SK-N-SH treated with all-trans-retinoic acid at 6 μM for 48 hours (cell line): ENCODE data around the gene LLGL2.

Source experiments
- ATAC-seq: fragments of 200-7000 bp; cut with Tn5 transposase; 3 replicates; pipeline ENCODE4 v1.9.1; 2020; ENCODE audit warnings: mild to moderate bottlenecking, moderate library complexity
- ARNTL ChIP-seq: fragments of 450-650 bp; formaldehyde crosslinking; IDR thresholded peaks from 2 replicates; pipeline ENCODE4 v1.5.0; 2020; ENCODE audit warnings: low read depth, mild to moderate bottlenecking, moderate library complexity, borderline replicate concordance
- BACH2 ChIP-seq: fragments of 250-450 bp; sonication (Bioruptor Pico); IDR thresholded peaks from 2 replicates; pipeline ENCODE4 v1.9.0; 2021; ENCODE audit warnings: mild to moderate bottlenecking, borderline replicate concordance
- ESRRG ChIP-seq: fragments of 250-450 bp; sonication (Bioruptor Pico); IDR thresholded peaks from 2 replicates; pipeline ENCODE4 v1.6.1; 2021; ENCODE audit warnings: mild to moderate bottlenecking
- GLIS3 ChIP-seq: fragments of 250-450 bp; sonication (Bioruptor Pico); IDR thresholded peaks from 2 replicates; pipeline ENCODE4 v1.5.0; 2020; ENCODE audit warnings: mild to moderate bottlenecking, moderate library complexity
- OSR1 ChIP-seq: fragments of 250-450 bp; sonication (Bioruptor Pico); IDR thresholded peaks from 2 replicates; pipeline ENCODE4 v1.8.0; 2022; ENCODE audit warnings: moderate library complexity, mild to moderate bottlenecking, inconsistent platforms
- PPARA ChIP-seq: fragments of 250-450 bp; sonication (Bioruptor Pico); IDR thresholded peaks from 2 replicates; pipeline ENCODE4 v1.5.0; 2020; ENCODE audit warnings: mild to moderate bottlenecking, borderline replicate concordance
- RARB ChIP-seq: fragments of 250-450 bp; sonication (Bioruptor Pico); IDR thresholded peaks from 2 replicates; pipeline ENCODE4 v1.8.0; 2021; ENCODE audit warnings: mild to moderate bottlenecking, moderate library complexity
- SNAI2 ChIP-seq: fragments of 250-450 bp; sonication (Bioruptor Pico); IDR thresholded peaks from 2 replicates; pipeline ENCODE4 v1.5.0; 2020; ENCODE audit warnings: mild to moderate bottlenecking, moderate library complexity
- TCF4 ChIP-seq: fragments of 250-450 bp; sonication (Bioruptor Pico); IDR thresholded peaks from 2 replicates; pipeline ENCODE4 v1.8.0; 2021; ENCODE audit warnings: mild to moderate bottlenecking, moderate library complexity, borderline replicate concordance
- TOX ChIP-seq: fragments of 250-450 bp; sonication (Bioruptor Pico); IDR thresholded peaks from 2 replicates; pipeline ENCODE4 v1.8.0; 2021; ENCODE audit warnings: mild to moderate bottlenecking, moderate library complexity, borderline replicate concordance
- ZFP30 ChIP-seq: fragments of 450-650 bp; formaldehyde crosslinking; IDR thresholded peaks from 2 replicates; pipeline ENCODE4 v1.5.0; 2022; ENCODE audit warnings: mild to moderate bottlenecking, moderate library complexity
- TF ChIP-seq, protein P1 (sequence below): fragments of 250-450 bp; sonication (Bioruptor Pico); IDR thresholded peaks from 2 replicates; pipeline ENCODE4 v1.8.0; 2020; ENCODE audit warnings: mild to moderate bottlenecking, moderate library complexity, borderline replicate concordance
- TF ChIP-seq, protein P2 (sequence below): fragments of 250-450 bp; sonication (Bioruptor Pico); IDR thresholded peaks from 2 replicates; pipeline ENCODE4 v1.8.0; 2021; ENCODE audit warnings: low read depth, mild to moderate bottlenecking, moderate library complexity, borderline replicate concordance
- TF ChIP-seq, protein P3 (sequence below): fragments of 250-450 bp; sonication (Bioruptor Pico); IDR thresholded peaks from 2 replicates; pipeline ENCODE4 v1.5.1; 2020; ENCODE audit warnings: low read depth, mild to moderate bottlenecking, moderate library complexity
- TF ChIP-seq, protein P4 (sequence below): fragments of 250-450 bp; sonication (Bioruptor Pico); IDR thresholded peaks from 2 replicates; pipeline ENCODE4 v1.5.0; 2020; ENCODE audit warnings: mild to moderate bottlenecking, moderate library complexity

The LLGL2 gene

DNA sequence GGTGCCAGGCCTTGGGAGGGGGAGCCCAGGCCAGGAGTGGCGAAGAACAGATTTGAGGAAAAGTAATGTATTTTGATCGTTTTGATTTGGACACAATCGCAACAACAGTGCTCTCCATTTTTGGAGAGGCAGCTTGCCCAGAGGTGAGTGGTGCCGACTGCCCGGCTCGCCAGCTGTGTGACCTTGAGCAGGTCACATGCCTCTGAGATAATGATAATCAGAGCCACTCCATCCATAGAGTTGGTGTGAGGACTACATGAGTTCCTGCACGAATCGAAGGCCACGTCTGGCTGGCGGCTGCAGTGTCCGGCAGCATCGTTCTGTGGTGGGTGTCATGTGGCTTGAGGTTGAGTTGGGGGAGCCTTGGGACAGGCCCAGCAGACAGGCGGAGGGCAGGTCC, 20.7 kb downstream of the LLGL2 start (continued):
- no peak for TF ChIP-seq ZFP30 (CRISPR knock-in tag)
- TF ChIP-seq, protein P1, sequence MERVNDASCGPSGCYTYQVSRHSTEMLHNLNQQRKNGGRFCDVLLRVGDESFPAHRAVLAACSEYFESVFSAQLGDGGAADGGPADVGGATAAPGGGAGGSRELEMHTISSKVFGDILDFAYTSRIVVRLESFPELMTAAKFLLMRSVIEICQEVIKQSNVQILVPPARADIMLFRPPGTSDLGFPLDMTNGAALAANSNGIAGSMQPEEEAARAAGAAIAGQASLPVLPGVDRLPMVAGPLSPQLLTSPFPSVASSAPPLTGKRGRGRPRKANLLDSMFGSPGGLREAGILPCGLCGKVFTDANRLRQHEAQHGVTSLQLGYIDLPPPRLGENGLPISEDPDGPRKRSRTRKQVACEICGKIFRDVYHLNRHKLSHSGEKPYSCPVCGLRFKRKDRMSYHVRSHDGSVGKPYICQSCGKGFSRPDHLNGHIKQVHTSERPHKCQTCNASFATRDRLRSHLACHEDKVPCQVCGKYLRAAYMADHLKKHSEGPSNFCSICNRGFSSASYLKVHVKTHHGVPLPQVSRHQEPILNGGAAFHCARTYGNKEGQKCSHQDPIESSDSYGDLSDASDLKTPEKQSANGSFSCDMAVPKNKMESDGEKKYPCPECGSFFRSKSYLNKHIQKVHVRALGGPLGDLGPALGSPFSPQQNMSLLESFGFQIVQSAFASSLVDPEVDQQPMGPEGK (CRISPR knock-in tag) = no peak
- TF ChIP-seq ARNTL (CRISPR knock-in tag) = no peak
- TF ChIP-seq GLIS3 = no peak
- no peak for TF ChIP-seq TOX
- no peak for TF ChIP-seq PPARA
- TF ChIP-seq SNAI2 = no peak
- TF ChIP-seq RARB (CRISPR knock-in tag) = no peak
- no peak for TF ChIP-seq ESRRG
- TF ChIP-seq OSR1 (CRISPR knock-in tag) = no peak

DNA sequence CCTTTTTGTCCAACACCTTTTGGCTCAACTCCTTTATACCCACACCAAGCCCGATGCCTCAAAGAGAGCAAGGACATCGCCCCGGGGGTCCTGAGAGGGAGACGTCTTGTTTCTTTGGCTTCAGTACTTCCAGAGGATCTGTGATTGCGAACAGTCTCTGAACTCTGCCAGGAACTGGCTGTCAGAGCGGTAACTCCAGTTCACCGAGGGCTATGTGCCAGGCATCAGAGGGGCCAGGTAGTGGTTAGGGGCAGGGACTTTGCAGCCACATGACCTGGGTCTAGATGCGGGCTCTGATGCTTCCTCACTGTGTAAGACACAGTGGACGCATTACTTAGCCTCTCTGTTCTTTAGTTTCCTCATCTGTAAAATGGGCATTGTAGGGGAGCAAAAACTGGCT, 21.6 kb downstream of the LLGL2 start:
- TF ChIP-seq, protein P2, sequence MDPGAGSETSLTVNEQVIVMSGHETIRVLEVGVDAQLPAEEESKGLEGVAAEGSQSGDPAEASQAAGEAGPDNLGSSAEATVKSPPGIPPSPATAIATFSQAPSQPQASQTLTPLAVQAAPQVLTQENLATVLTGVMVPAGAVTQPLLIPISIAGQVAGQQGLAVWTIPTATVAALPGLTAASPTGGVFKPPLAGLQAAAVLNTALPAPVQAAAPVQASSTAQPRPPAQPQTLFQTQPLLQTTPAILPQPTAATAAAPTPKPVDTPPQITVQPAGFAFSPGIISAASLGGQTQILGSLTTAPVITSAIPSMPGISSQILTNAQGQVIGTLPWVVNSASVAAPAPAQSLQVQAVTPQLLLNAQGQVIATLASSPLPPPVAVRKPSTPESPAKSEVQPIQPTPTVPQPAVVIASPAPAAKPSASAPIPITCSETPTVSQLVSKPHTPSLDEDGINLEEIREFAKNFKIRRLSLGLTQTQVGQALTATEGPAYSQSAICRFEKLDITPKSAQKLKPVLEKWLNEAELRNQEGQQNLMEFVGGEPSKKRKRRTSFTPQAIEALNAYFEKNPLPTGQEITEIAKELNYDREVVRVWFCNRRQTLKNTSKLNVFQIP (CRISPR knock-in tag) = no peak
- TF ChIP-seq, protein P3, sequence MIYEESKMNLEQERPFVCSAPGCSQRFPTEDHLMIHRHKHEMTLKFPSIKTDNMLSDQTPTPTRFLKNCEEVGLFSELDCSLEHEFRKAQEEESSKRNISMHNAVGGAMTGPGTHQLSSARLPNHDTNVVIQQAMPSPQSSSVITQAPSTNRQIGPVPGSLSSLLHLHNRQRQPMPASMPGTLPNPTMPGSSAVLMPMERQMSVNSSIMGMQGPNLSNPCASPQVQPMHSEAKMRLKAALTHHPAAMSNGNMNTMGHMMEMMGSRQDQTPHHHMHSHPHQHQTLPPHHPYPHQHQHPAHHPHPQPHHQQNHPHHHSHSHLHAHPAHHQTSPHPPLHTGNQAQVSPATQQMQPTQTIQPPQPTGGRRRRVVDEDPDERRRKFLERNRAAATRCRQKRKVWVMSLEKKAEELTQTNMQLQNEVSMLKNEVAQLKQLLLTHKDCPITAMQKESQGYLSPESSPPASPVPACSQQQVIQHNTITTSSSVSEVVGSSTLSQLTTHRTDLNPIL (CRISPR knock-in tag) = no peak
- no peak for TF ChIP-seq BACH2 (CRISPR knock-in tag)
- TF ChIP-seq, protein P4, sequence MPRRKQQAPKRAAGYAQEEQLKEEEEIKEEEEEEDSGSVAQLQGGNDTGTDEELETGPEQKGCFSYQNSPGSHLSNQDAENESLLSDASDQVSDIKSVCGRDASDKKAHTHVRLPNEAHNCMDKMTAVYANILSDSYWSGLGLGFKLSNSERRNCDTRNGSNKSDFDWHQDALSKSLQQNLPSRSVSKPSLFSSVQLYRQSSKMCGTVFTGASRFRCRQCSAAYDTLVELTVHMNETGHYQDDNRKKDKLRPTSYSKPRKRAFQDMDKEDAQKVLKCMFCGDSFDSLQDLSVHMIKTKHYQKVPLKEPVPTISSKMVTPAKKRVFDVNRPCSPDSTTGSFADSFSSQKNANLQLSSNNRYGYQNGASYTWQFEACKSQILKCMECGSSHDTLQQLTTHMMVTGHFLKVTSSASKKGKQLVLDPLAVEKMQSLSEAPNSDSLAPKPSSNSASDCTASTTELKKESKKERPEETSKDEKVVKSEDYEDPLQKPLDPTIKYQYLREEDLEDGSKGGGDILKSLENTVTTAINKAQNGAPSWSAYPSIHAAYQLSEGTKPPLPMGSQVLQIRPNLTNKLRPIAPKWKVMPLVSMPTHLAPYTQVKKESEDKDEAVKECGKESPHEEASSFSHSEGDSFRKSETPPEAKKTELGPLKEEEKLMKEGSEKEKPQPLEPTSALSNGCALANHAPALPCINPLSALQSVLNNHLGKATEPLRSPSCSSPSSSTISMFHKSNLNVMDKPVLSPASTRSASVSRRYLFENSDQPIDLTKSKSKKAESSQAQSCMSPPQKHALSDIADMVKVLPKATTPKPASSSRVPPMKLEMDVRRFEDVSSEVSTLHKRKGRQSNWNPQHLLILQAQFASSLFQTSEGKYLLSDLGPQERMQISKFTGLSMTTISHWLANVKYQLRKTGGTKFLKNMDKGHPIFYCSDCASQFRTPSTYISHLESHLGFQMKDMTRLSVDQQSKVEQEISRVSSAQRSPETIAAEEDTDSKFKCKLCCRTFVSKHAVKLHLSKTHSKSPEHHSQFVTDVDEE (CRISPR knock-in tag) = no peak
- no peak for ATAC-seq

DNA sequence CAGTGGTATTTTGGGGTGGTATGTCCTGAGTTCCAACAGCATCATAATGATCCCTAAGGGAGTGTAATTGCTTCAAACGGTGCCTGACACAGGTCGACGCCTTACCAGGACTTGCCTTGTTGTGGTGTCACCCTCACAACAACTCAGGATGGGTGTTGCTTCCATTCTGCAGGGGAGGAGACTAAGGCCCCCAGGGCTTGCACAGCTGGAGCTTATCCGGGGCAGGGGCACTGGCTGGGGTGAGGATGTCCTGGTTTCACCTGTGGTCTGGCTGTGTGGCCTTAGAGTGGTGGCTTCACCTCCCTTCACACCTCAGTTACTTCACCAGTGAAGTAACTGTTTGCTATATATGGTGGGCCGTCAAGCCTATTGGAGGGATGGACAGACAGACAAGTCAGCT, 23.3 kb downstream of the LLGL2 start:
- ATAC-seq = no peak

DNA sequence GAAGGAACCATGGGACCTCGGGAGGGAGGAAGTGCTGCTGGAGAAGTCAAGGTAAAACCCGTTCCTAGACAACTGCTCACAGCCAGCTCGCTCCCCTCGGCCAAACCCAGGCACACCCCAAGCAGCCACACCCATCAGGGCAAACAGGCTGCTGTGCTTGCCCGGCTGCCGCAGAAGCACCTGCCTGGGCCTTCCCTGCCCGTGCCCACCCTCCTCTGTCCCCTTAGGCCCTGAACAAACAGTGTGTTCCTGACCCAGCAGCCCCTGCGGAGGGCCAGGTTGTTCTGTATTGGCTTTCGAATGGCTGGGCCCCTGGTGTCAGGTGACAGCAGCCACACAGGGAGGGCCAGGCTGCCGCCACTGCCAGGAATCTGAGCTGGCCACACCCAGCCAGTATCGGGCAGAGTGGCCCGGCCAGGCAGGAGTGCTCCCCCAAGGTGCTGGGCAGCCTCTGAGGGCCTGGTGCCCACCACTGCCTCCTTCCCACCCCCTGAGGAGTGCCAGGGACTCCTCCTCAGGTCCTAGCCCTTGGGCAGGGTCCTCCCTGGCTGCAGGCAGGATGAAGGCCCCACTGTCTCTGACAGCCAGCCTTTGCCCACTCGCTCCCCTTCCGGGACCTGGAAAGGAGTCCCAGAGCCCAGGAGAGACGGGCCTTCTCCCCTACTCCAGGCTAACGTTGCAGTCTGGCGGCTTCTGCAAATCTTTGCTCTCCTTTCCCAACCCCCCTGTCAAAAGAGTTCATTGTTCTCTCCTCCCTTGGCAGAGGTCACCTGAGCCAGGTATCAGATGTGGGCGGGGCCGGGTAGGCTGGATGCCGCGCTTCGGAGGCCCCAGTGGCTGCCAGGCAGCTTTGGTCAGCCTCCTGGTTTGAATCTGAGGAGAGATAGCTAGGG, 24.0 kb downstream of the LLGL2 start:
- TF ChIP-seq, protein P3 (CRISPR knock-in tag) = no peak
- TF ChIP-seq RARB (CRISPR knock-in tag) (no peak), GLIS3 (no peak), ZFP30 (CRISPR knock-in tag) (no peak), TCF4 (CRISPR knock-in tag) (no peak)
- TF ChIP-seq, protein P4 (CRISPR knock-in tag) = no peak
- TF ChIP-seq, all 23 proteins: peak for 0
- ATAC-seq = peak; percentile 7; the same call in 2 of the 3 replicates

More for the DNA sequence above, 23.3 kb downstream of the LLGL2 start:
- TF ChIP-seq TCF4 (CRISPR knock-in tag) = no peak
- TF ChIP-seq, all 23 proteins: peak for 0
